AG10803 (cell line): ENCODE results near the gene PLD4.

Experiments
- DNase-seq: peaks from one replicate; pipeline ENCODE4 v3.0.0; 2010; ENCODE audit warnings: low read depth
- H3K4me3 ChIP-seq: 2 replicates; pipeline ENCODE4 v1.5.1; 2011; ENCODE audit warnings: mild to moderate bottlenecking, low read length, control low read depth
- TF ChIP-seq, protein P1 (sequence below): conservative IDR thresholded peaks from 2 replicates; pipeline ENCODE4 v1.5.1; 2011; ENCODE audit warnings: mild to moderate bottlenecking, low read length, control low read depth, inconsistent platforms

Gene PLD4

GRCh38 chr14:104878582-104878981 lies 46.1 kb upstream of the PLD4 start:
- no peak overlapping the region for H3K4me3 ChIP-seq
- DNase-seq = no peak
- TF ChIP-seq, protein P1, sequence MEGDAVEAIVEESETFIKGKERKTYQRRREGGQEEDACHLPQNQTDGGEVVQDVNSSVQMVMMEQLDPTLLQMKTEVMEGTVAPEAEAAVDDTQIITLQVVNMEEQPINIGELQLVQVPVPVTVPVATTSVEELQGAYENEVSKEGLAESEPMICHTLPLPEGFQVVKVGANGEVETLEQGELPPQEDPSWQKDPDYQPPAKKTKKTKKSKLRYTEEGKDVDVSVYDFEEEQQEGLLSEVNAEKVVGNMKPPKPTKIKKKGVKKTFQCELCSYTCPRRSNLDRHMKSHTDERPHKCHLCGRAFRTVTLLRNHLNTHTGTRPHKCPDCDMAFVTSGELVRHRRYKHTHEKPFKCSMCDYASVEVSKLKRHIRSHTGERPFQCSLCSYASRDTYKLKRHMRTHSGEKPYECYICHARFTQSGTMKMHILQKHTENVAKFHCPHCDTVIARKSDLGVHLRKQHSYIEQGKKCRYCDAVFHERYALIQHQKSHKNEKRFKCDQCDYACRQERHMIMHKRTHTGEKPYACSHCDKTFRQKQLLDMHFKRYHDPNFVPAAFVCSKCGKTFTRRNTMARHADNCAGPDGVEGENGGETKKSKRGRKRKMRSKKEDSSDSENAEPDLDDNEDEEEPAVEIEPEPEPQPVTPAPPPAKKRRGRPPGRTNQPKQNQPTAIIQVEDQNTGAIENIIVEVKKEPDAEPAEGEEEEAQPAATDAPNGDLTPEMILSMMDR = no peak

DNA sequence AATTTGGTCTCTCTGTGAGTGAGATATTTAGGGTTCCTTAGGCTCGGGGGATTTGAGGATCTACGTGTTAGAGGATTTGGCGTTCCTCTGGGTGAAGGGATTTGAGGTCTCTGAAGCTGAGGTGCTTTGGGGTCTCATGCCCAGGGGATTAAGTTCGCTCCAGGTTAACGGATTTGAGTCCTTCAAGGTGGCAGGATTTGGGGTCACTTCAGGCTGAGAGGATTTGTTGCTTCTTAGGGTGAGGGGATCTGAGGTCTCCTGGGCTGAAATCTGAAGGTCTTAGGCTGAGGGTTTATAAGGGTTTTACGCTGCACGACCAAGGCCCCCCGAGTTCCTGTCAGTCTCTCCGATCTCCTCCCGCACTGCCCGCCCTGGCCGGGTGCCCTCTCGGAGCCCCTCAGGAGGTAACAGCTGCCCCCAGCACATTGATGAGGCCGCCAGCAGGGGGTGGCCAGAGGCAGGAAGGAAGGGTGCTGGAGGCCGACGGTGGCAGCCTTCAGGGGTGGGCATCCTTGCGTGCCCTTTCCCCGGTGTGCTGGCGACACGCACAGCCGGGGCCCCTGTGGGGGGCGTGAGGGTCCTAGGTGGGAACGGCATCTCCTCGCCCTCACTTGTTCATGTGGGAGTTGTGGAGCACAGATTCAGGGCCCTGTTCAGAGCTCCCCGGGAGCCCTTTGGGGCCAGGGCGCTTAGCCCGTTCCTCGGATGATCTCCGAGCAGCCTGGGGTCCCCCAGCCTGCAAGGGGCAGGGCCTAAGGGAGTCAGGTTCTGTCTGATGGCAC lies 45.3 kb upstream of the PLD4 start:
- TF ChIP-seq, protein P1 = no peak
- DNase-seq = no peak

DNA sequence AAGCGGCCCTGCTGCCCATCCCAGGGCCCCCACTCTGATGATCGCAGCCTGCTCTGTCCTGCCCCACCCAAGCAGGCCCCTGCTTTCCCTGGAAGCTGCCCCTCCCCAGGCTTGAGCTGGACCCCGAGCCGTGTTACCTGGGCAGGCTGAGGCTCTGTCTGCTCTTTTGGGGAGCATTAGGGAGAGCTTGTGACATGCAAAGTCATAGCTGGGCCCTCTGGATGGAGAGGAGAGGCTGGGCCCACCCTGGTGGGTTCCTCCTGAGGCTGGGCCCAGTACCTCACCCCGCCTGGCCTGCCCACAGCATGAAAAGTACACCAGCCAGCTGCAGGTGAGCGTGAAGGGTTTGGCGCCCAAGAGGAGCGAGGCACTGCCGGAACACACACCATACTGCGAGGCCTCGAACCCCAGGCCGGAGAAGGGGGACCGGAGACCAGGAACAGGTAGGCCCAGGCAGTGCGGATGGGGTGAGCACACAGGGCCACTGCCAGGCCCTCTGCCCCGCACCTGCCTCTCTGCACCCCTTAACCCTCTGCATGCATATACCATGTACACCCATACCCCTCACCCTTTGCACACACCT lies 44.6 kb upstream of the PLD4 start:
- H3K4me3 ChIP-seq = no peak overlapping the region
- DNase-seq = no peak
- TF ChIP-seq, protein P1 = no peak

More for the DNA sequence above, 45.3 kb upstream of the PLD4 start:
- H3K4me3 ChIP-seq = no peak overlapping the region

DNA sequence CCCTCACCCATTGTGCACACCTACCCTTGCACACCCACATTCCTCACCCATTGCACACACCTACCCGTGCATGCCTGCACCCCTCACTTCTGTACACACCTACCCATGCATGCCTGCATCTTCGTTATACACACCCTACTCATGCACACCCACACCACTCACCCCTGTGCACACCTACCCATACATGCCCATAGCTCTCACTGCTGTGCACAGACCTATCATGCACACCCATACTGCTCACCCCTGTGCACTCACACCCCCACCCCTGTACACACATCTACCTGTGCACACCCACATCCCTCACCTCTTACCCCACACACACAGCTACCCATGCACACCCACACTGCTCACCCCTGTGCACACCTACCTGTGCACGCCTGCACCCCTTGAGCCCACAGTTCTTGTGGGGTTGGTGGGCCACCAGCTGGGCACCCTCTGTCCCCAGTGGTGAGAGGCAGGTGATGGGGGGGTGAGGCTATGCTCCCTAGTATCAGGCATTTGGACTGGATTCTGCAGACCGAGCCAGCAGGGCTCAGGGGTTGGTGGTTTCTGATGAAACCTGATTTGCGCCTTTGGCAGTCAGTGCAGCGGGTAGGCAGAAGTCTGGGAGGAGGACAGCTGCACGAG lies 44.0 kb upstream of the PLD4 start:
- TF ChIP-seq, protein P1 = no peak
- no peak for DNase-seq

GRCh38 chr14:104881369-104881979 lies 43.2 kb upstream of the PLD4 start:
- no peak for DNase-seq
- TF ChIP-seq, protein P1 = no peak
- no peak overlapping the region for H3K4me3 ChIP-seq

More for the DNA sequence above, 44.0 kb upstream of the PLD4 start:
- H3K4me3 ChIP-seq = no peak overlapping the region

GRCh38 chr14:104882325-104882973 lies 42.2 kb upstream of the PLD4 start:
- DNase-seq = no peak
- TF ChIP-seq, protein P1 = no peak
- H3K4me3 ChIP-seq = no peak overlapping the region
